GM19455 (cell line): ENCODE results near the gene RNF121.

Source experiments
- ATAC-seq: cut with Tn5 transposase; IDR thresholded peaks from one replicate; pipeline ENCODE4 v1.9.1; 2021; ENCODE audit not compliant: unreplicated experiment

RNF121 gene

GRCh38 chr11:72004515-72005346, 75.9 kb downstream of the RNF121 start:
- ATAC-seq: no peak

DNA sequence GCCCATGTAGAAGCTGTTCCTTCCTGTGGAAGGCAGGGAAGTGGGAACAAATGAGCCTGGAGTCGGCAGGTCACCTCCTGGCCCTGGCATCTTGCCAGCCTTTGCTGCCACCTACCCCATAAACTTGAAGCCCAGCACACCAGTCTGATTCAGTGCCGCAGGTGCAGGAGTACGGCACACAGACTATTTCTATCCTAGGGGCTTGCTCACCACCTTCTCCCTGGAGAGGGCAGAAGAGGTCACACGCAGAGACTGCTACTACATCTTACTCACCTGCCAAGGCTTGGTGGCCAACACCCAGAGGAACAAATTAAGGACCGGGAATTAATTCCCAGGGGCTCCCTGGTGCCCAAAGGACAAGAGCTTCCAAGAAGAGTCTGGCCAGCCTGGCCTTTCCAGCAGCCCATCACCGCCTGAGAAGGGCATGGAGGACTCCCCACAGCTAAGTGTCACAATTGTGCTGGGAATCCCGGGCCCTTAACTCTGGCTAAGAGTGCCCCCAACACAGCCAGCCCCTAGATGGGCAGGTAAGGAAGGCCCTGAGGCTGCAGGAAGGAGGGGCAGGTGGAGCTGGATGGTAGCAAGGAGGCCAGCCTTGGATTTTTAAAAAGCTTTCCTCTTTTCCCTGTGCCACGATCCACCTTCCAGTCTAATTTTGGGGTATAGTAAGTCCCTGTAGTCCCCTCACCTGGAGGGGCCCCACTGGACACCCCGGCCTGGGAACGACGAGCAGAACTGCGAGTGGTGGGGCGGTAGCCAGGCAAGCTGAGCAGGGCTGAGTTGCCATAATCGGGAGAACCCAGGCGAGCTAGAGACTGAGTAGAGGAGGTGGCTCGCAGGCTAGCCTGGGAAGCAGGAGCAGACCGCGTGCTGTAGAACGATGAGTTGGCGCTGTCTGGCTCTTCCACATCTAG, 76.8 kb downstream of the RNF121 start:
- no peak for ATAC-seq

DNA sequence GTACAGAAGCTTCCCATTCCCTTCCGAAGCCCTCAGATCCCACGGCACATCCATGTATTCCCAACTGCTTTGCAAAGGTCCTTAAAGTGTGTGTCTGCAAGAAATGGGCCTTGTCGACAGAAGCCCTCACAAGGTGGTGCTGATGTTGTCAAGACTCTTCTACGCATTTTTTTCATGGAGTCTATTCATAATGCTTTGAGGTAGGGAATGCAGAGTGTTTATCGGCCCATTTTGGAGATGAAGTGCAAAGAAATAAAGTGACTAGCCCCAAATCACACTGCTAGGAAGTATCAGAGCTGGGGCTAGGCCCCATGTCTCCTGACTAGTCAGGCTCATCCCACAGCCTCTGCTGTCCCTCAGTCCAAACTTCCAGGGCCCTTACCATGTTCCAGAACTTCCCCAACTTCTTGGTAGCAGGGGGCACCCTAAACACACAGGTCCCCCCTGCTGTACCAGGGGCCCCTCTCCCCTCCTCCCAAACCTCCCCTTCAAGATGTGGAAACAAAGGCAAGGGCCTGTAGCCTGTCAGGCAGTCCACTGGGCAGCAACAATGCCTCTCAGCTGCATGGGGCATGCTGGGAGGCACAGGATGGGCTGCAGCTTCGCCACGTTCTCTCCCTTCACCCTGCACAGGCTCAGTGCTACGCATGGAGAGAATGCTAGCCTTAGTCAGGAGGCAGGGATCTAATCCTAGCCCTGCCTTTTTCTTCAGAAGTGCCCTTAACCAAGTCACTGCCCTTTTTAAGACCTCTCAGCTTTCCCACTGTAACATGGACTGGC, 77.7 kb downstream of the RNF121 start:
- ATAC-seq: no peak

DNA sequence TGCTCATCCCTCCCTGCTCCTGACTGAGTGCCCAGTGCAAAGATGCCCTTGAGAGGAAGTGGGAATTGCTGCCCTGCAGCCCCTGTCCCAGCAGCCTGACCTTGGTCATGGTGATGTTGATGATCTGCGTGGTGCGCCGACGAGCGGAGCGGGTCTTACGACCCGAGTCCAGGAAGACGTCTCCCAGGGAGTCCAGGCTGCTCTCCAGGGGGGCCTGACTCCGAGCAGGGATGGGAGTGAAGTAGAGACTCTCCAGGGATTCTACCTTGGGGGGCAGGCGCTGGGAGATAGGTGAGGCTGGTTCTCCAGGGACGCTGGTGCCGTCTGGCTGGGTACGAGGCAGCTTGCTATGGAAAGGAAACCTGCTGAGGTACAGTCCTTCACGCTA, 78.2 kb downstream of the RNF121 start:
- ATAC-seq: no peak

- no peak for ATAC-seq
Observed at GRCh38 chr11:72007587-72007986, 78.7 kb downstream of the RNF121 start.

- ATAC-seq: no peak
Observed at GRCh38 chr11:72008728-72009127, 79.9 kb downstream of the RNF121 start.

DNA sequence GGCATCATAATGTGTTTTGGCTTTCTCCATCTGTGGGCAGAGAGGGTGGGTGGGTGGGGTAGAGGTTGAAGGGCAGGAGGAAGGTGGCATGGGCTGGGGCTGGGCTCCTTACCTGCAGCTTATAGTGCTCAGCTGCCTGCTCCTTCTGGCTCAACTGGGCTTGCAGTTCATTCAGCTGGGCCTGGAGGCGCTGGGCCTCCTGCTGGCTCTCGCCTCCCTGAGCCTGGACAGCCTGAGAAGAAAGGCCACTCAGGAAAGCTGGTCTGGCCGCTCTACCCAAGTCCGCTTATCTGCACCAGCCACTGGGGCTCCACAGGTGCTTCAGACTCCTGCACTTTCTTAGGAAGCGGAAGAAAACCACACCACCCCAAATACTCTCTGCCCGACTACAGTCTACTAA, 80.3 kb downstream of the RNF121 start:
- ATAC-seq: no peak

- ATAC-seq: no peak
Observed at GRCh38 chr11:72010529-72011233, 81.8 kb downstream of the RNF121 start.

DNA sequence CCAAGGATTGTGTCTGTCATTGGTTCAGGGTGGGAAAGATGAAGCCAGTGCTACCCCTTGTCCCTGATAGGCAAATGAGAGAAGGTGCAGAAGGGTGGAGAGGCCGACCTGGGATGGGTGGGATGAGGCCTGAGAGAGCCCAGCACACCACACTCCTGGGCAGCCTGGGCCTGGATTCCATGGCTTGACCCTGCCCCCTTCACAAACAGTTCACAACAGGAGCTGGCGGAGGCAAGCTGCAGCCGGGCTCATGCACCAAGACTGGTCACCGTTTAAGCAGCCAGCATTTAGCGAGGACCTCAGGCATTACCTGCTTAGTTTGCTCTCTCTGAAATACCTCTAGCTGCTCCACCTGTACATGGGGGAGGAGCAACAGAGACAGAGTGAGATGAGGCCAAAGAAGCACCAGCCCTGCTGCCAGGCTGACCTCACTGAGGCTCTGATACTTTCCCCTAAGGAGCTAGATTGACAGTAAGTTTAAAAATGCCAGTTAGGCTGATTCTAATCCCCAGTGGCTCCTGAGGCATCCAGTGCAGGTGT, 83.3 kb downstream of the RNF121 start:
- no peak for ATAC-seq

DNA sequence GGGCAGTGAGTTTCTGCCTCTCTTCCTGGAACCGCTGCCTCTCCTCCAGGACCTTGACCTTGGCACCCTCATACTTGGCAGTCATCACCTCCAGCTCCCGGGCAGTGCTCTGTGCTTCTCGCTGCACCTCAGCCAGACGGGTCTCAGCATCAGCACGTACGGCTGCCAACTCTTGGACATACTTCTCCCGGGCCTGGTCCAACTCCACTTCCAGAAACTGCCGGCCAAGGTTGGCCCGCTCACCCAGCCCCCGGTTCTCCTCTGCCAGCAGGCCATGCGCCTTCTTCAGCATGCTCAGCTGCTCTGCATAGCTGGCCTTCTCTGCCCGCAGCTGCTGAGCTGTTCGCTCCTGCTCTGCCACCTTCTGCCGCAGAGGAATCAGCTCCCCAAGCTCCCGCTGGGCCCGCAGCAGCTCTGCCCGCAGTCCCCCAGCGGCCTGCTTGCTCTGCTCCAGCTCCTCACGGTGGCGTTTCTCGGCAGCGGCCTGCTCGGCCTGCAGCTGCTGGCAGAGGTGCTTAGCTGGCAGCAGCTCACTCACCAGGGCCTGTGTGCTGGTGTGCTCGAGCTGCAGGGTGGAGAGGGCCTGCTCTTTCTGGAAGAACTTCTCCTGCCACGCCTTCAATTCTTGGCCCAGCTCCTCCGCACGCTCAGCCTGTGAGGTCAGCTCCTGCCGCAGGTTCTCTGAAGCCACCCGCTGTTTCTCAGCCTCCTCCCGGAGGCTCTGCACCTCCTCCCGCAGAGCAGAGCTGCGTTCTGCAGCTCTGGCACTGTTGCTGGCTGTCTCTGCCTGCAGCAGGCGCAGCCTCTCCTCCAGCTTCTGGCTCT, 84.3 kb downstream of the RNF121 start:
- ATAC-seq: no peak

GRCh38 chr11:72013765-72014711, 85.2 kb downstream of the RNF121 start:
- ATAC-seq: no peak

GRCh38 chr11:72014761-72015320, 86.0 kb downstream of the RNF121 start:
- ATAC-seq: no peak

GRCh38 chr11:72015511-72016061, 86.7 kb downstream of the RNF121 start:
- no peak for ATAC-seq

DNA sequence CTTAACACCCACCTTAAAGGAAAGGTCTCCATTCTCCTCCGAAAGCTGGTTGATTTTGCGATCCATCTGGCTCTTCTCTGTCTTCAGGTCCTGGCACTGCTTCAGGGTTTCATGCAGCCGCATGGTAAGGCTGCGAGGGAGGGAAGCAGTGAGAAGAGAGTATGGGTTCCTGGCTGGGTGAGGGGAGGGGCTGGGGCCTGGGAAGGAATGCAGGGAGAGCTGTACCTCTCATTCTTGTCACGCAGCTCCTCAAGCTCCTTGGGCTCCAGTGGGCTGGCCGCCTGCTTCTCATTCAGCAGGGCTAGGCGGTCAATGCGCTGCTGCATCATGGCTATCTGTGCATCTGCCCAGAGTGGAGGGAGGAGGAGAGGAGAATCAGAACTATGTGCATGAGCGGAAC, 89.3 kb downstream of the RNF121 start:
- ATAC-seq: no peak

GRCh38 chr11:72023335-72023734, 94.5 kb downstream of the RNF121 start:
- no peak for ATAC-seq

DNA sequence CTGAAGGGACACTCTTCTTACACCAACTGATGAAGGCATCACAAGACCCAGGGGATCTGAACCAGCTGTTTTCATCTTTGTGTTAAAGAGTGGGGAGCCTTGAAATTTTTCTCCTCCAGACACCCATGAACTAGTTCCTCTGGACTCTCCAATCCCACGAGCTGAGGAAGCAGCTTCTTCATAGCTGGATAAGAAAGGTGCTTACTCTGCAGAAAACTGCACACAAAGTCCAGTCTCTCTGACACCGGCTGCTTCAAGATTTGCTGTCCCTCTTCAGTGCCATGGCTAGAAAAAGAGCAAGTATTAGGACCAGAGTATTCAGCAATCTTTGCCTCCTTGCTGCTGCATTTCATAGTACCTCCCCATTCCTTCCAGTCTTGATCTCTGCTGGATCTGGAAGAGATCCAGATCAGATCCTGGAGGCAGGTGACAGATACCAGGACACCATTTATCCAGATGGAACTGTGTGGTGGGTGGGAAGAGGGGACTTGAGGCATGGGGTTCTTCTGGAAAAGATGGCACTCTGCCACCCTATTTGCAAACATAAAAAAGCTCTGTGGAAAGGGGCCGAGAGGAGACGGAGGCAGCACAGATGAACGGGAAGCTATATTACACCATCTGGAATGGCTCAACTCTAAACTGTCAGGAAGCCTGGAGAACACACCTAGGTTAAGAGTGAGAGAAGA, 95.4 kb downstream of the RNF121 start:
- ATAC-seq: no peak

GRCh38 chr11:72026090-72026489, 97.2 kb downstream of the RNF121 start:
- no peak for ATAC-seq
